Loucy (cell line): ENCODE data around the gene ADAT1.

Experiments
- H2AFZ ChIP-seq: fragments of 200-600 bp; sonication (generic); 2 replicates; pipeline ENCODE4 v1.6.0; 2016; ENCODE audit warnings: antibody characterized with exemption, mild to moderate bottlenecking, low read length, moderate library complexity
- H3F3A ChIP-seq: fragments of 200-600 bp; 2 replicates; pipeline ENCODE4 v1.6.0; 2016; ENCODE audit warnings: antibody characterized with exemption, low read depth, mild to moderate bottlenecking
- H3K27me3 ChIP-seq: fragments of 200-600 bp; sonication (generic); 2 replicates; pipeline ENCODE4 v1.6.1; 2014; ENCODE audit warnings: low read length, mild to moderate bottlenecking; ENCODE audit not compliant: insufficient read depth, poor library complexity, severe bottlenecking
- H3K36me3 ChIP-seq: fragments of 200-600 bp; sonication (generic); 2 replicates; pipeline ENCODE4 v1.6.1; 2016; ENCODE audit warnings: low read length; ENCODE audit not compliant: insufficient read depth
- H3K4me1 ChIP-seq: fragments of 200-600 bp; sonication (generic); 2 replicates; pipeline ENCODE4 v1.5.1; 2014; ENCODE audit warnings: low read length, mild to moderate bottlenecking; ENCODE audit not compliant: insufficient read depth, poor library complexity, severe bottlenecking
- H3K4me2 ChIP-seq: fragments of 200-600 bp; sonication (generic); 2 replicates; pipeline ENCODE4 v1.6.0; 2014; ENCODE audit warnings: antibody characterized with exemption, low read length, low read depth, mild to moderate bottlenecking; ENCODE audit not compliant: poor library complexity, severe bottlenecking
- H3K4me3 ChIP-seq: fragments of 200-600 bp; sonication (generic); 2 replicates; pipeline ENCODE4 v1.5.1; 2014; ENCODE audit warnings: low read length, mild to moderate bottlenecking, mixed read lengths; ENCODE audit not compliant: poor library complexity, severe bottlenecking
- H3K79me2 ChIP-seq: fragments of 200-600 bp; sonication (generic); 2 replicates; pipeline ENCODE4 v1.6.1; 2014; ENCODE audit warnings: low read length; ENCODE audit not compliant: insufficient read depth
- H3K9ac ChIP-seq: fragments of 200-600 bp; sonication (generic); 2 replicates; pipeline ENCODE4 v1.6.0; 2014; ENCODE audit warnings: mild to moderate bottlenecking, low read depth, low read length, moderate library complexity; ENCODE audit not compliant: poor library complexity, severe bottlenecking
- H3K9me2 ChIP-seq: fragments of 200-600 bp; sonication (generic); replicated peaks from 2 replicates; pipeline ENCODE4 v1.6.1; 2016; ENCODE audit warnings: low read depth, low read length, mixed read lengths
- H3K9me3 ChIP-seq: fragments of 200-600 bp; sonication (generic); 2 replicates; pipeline ENCODE4 v1.6.1; 2014; ENCODE audit warnings: mild to moderate bottlenecking, antibody characterized with exemption, low read length, low read depth; ENCODE audit not compliant: insufficient read depth
- H4K20me1 ChIP-seq: fragments of 200-600 bp; sonication (generic); 2 replicates; pipeline ENCODE4 v1.6.0; 2014; ENCODE audit warnings: antibody characterized with exemption, low read length, mild to moderate bottlenecking; ENCODE audit not compliant: insufficient read depth, poor library complexity, severe bottlenecking
- CTCF ChIP-seq: fragments of 200-600 bp; sonication (generic); conservative IDR thresholded peaks from 2 replicates; pipeline ENCODE4 v1.5.1; 2014; ENCODE audit warnings: mild to moderate bottlenecking, antibody characterized with exemption, low read length
- EZH2phosphoT487 ChIP-seq: fragments of 200-600 bp; IDR thresholded peaks from 2 replicates; pipeline ENCODE4 v1.6.1; 2018; ENCODE audit warnings: antibody characterized with exemption, mild to moderate bottlenecking, moderate library complexity, borderline replicate concordance

ADAT1 gene

GRCh38 chr16:75603241-75603640, 19.8 kb downstream of the ADAT1 start:
- Histone ChIP-seq H3K4me1 (no peaks in the 10 kb centered on the region), H3K27me3 (no peaks in the 10 kb centered on the region), H3K36me3 (peaks cover 54% of the 10 kb centered on the region), H2AFZ (no peak overlapping the region), H3K9me2 (no peaks in the 10 kb centered on the region), H3K4me3 (no peak overlapping the region), H3K4me2 (no peak overlapping the region), H3K9ac (no peak overlapping the region), H3K9me3 (peaks cover 8% of the 10 kb centered on the region; the same call in 1 of the 2 replicates), H3K79me2 (no peaks in the 10 kb centered on the region), H4K20me1 (no peaks in the 10 kb centered on the region), H3F3A (no peaks in the 10 kb centered on the region)
- TF ChIP-seq EZH2phosphoT487 (no peak), CTCF (no peak)

- peaks cover 48% of the 10 kb centered on the region for H3K36me3 ChIP-seq
Measured at GRCh38 chr16:75599452-75600277, 23.4 kb downstream of the ADAT1 start.

More at GRCh38 chr16:75599452-75600277, 23.4 kb downstream of the ADAT1 start:
- 0 out of 2 replicates have a peak, but pooled peaks cover 3% of the 10 kb centered on the region for H3F3A ChIP-seq
- H2AFZ ChIP-seq, result no peak overlapping the region
- no peaks in the 10 kb centered on the region for H3K79me2 ChIP-seq
- H3K9me2 ChIP-seq, result no peaks in the 10 kb centered on the region
- TF ChIP-seq EZH2phosphoT487, result no peak
- TF ChIP-seq CTCF, result no peak
- H3K27me3 ChIP-seq, result no peaks in the 10 kb centered on the region
- H4K20me1 ChIP-seq, result no peaks in the 10 kb centered on the region
- no peak overlapping the region for H3K4me3 ChIP-seq
- H3K9ac ChIP-seq, result no peak overlapping the region
- H3K4me1 ChIP-seq, result peaks cover 6% of the 10 kb centered on the region
- peaks cover 8% of the 10 kb centered on the region; the same call in 1 of the 2 replicates for H3K9me3 ChIP-seq
- no peak overlapping the region for H3K4me2 ChIP-seq
